Measurements from ENCODE around the gene ARHGAP8. TPM values are rescaled to one million over a fixed set of nuclear protein-coding genes. Genes with fewer than 3 reads are reported as not detected.

Gene ARHGAP8
- total and polyA plus RNA-seq, 10 of the 15 experiments (the other 5 are each of a cell fraction or from before 2014, with no cell fraction given): 0.33 TPM; not detected in 9

DNA sequence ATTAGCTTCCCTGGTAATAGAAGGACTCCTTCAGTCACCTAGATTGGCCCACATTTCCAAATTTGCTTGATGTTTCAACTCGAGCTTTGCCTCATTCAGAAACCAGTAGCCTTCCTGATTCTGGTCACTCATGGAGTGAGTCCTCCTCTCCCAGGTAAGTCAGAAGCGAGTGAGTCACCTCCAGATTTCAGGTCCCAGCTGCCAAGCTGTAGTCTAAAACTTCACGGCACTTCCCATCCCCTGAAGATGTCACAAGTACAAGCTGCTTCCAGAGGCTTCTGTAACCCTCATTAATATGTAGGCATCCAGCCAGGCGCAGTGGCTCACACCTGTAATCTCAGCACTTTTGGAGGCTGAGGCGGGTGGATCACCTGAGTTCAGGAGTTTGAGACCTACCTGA lies 23.5 kb downstream of the ARHGAP8 start:
- POLR2A ChIA-PET: no interaction called here
- H4K20me1 ChIP-seq (ENCODE audit: control insufficient read depth, insufficient read depth): no peaks in the 10 kb centered on the region
- SMC1A ChIA-PET (ENCODE audit: uncharacterized antibody, unreplicated experiment): no interaction called here
- BruUV-seq (replicated peaks): no TSS peak
- ATAC-seq (no peak), DNase-seq (ENCODE audit: low read depth, low spot score) (no peak), FAIRE-seq (no peak)
- H3K27ac ChIP-seq (ENCODE audit: control insufficient read depth, insufficient read depth): no peak overlapping the region
- no peaks in the 10 kb centered on the region for H3K79me2 ChIP-seq (ENCODE audit: control insufficient read depth, insufficient read depth, low read length)
- CTCF ChIA-PET: no interaction called here
- H3K9ac ChIP-seq (ENCODE audit: control insufficient read depth, insufficient read depth, low read length): no peak overlapping the region
- H3K27me3 ChIP-seq (replicated peaks in 1 of 2; ENCODE audit: control insufficient read depth in 2 of 2, insufficient read depth in 2 of 2, low read length in 1 of 2): no peaks in the 10 kb centered on the region; a peak in 1 of 4 replicates
- 47% methylated on average over 5 of the region's 5 CpGs for WGBS (ENCODE audit: insufficient coverage, insufficient replicate concordance, low lambda C conversion rate, missing lambda C conversion rate)
- intact Hi-C loops (cut with micrococcal nuclease; ENCODE audit: unreplicated experiment): no loop called here
- in situ Hi-C loops (cut with MboI): no loop called here
- RAD21 ChIA-PET (ENCODE audit: unreplicated experiment): no interaction called here
- no peaks in the 10 kb centered on the region for H3K36me3 ChIP-seq (ENCODE audit: control insufficient read depth in 2 of 2, insufficient read depth in 2 of 2, low read length in 1 of 2)
- no peak overlapping the region for H2AFZ ChIP-seq (ENCODE audit: control insufficient read depth, low read depth, low read length)
- H3K9me3 ChIP-seq (replicated peaks; ENCODE audit: control insufficient read depth, insufficient read depth, low read length): no peaks in the 10 kb centered on the region; the same call in 2 of the 3 replicates
- TF ChIP-seq NBN (IDR thresholded peaks at IDR 0.05) (no peak), ZZZ3 (IDR thresholded peaks at IDR 0.05; ENCODE audit: control insufficient read depth, insufficient read length, low read depth) (no peak), IRF4 (IDR thresholded peaks at IDR 0.05; ENCODE audit: low read depth, low read length) (no peak)
- H3K4me3 ChIP-seq: no peak overlapping the region
- no peak overlapping the region for H3K4me2 ChIP-seq (ENCODE audit: control insufficient read depth, insufficient read depth)
- H3K4me1 ChIP-seq (ENCODE audit: control insufficient read depth, insufficient read depth, low read length): no peaks in the 10 kb centered on the region

GRCh38 chr22:44776605-44777363 lies 24.4 kb downstream of the ARHGAP8 start:
- RAD21 ChIA-PET (ENCODE audit: unreplicated experiment): no interaction called here
- TF ChIP-seq SMAD1 (IDR thresholded peaks at IDR 0.05; ENCODE audit: low read depth, partially characterized antibody) (no peak), CHD4 (IDR thresholded peaks at IDR 0.05) (no peak), NR2C1 (IDR thresholded peaks at IDR 0.05) (no peak), STAT3 (IDR thresholded peaks at IDR 0.05; ENCODE audit: low read depth, low read length) (no peak), CHD1 (IDR thresholded peaks at IDR 0.05; ENCODE audit: low read depth, low read length) (no peak), CEBPB (IDR thresholded peaks at IDR 0.05; ENCODE audit: borderline replicate concordance in 1 of 2, low read depth in 2 of 2, low read length in 2 of 2) (no peak), HDAC6 (IDR thresholded peaks at IDR 0.05; ENCODE audit: unreplicated experiment) (no peak), RELA (IDR thresholded peaks at IDR 0.05; ENCODE audit: borderline replicate concordance, partially characterized antibody) (no peak), MTA3 (IDR thresholded peaks at IDR 0.05; ENCODE audit: borderline replicate concordance, low read length) (no peak), GABPA (IDR thresholded peaks at IDR 0.05; ENCODE audit: low read depth) (no peak), TCF12 (IDR thresholded peaks at IDR 0.05; ENCODE audit: low read depth, low read length) (no peak), E2F8 (IDR thresholded peaks at IDR 0.05; ENCODE audit: low read depth, partially characterized antibody) (no peak), HDGF (IDR thresholded peaks at IDR 0.05) (no peak)
- TF ChIP-seq, protein P1, sequence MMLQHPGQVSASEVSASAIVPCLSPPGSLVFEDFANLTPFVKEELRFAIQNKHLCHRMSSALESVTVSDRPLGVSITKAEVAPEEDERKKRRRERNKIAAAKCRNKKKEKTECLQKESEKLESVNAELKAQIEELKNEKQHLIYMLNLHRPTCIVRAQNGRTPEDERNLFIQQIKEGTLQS (IDR thresholded peaks at IDR 0.05; ENCODE audit: borderline replicate concordance, extremely low read depth, low read depth, low read length): no peak

More at GRCh38 chr22:44776605-44777363, 24.4 kb downstream of the ARHGAP8 start:
- BruUV-seq (replicated peaks): no TSS peak
- WGBS (ENCODE audit: insufficient coverage, insufficient replicate concordance, low lambda C conversion rate, missing lambda C conversion rate): 55% methylated on average over 16 of the region's 16 CpGs
- DNase-seq (ENCODE audit: low read depth, low spot score) (no peak), FAIRE-seq (no peak), ATAC-seq (no peak)
- ChIA-PET SMC1A (ENCODE audit: uncharacterized antibody, unreplicated experiment) (no interaction called here), POLR2A (no interaction called here), CTCF (no interaction called here)
- no peaks in the 10 kb centered on the region for H3K36me3 ChIP-seq (ENCODE audit: control insufficient read depth in 2 of 2, insufficient read depth in 2 of 2, low read length in 1 of 2)
- H3K79me2 ChIP-seq (ENCODE audit: control insufficient read depth, insufficient read depth, low read length): no peaks in the 10 kb centered on the region
- no peaks in the 10 kb centered on the region; a peak in 1 of 4 replicates for H3K27me3 ChIP-seq (replicated peaks in 1 of 2; ENCODE audit: control insufficient read depth in 2 of 2, insufficient read depth in 2 of 2, low read length in 1 of 2)
- in situ Hi-C loops (cut with MboI): no loop called here
- intact Hi-C loops (cut with micrococcal nuclease; ENCODE audit: unreplicated experiment): no loop called here
- no peak overlapping the region for H3K27ac ChIP-seq (ENCODE audit: control insufficient read depth, insufficient read depth)
- H2AFZ ChIP-seq (ENCODE audit: control insufficient read depth, low read depth, low read length): no peak overlapping the region
- H3K4me1 ChIP-seq (ENCODE audit: control insufficient read depth, insufficient read depth, low read length): no peaks in the 10 kb centered on the region
- no peaks in the 10 kb centered on the region for H4K20me1 ChIP-seq (ENCODE audit: control insufficient read depth, insufficient read depth)
- no peak overlapping the region for H3K4me3 ChIP-seq
- no peak overlapping the region for H3K4me2 ChIP-seq (ENCODE audit: control insufficient read depth, insufficient read depth)
- H3K9me3 ChIP-seq (replicated peaks; ENCODE audit: control insufficient read depth, insufficient read depth, low read length): no peaks in the 10 kb centered on the region; the same call in 2 of the 3 replicates
- no peak overlapping the region for H3K9ac ChIP-seq (ENCODE audit: control insufficient read depth, insufficient read depth, low read length)

Measured in GM12878 (cell line).